Inferior parietal cortex (tissue), 1 donor: Measurements from ENCODE around the gene SYNPO.
A peak's percentile ranks its signal among the peaks of the same experiment; 100 is the strongest.

Experiments
- DNase-seq: peaks from one replicate; pipeline ENCODE4 v3.0.0-alpha.2; 2016; ENCODE audit errors: extremely low spot score

SYNPO gene

DNA sequence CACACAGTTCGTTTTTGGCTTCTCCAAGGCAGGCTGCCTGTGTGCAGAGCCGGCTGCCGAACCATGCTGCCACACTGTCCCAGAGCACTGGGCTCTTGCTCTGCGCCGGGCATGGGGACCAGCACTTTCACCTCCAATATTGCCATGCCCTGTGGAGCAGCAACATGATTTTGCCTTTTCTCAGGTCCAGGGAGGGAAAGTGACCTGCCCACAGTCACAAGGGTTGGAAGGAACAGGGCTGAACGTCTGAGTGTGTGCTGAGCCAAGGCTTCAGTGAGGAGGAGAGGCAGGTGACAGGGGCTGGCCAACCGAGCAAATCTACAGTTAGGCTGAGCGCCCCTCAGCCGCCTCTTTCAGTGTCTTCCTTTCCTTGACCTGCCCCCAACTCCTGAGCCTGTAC, 34.0 kb upstream of the SYNPO start:
- no peak for DNase-seq

- DNase-seq, result no peak
Observed at GRCh38 chr5:150607105-150607504, 33.4 kb upstream of the SYNPO start.

GRCh38 chr5:150607991-150608390, 32.5 kb upstream of the SYNPO start:
- no peak for DNase-seq

GRCh38 chr5:150608991-150609390, 31.5 kb upstream of the SYNPO start:
- DNase-seq, result no peak

DNA sequence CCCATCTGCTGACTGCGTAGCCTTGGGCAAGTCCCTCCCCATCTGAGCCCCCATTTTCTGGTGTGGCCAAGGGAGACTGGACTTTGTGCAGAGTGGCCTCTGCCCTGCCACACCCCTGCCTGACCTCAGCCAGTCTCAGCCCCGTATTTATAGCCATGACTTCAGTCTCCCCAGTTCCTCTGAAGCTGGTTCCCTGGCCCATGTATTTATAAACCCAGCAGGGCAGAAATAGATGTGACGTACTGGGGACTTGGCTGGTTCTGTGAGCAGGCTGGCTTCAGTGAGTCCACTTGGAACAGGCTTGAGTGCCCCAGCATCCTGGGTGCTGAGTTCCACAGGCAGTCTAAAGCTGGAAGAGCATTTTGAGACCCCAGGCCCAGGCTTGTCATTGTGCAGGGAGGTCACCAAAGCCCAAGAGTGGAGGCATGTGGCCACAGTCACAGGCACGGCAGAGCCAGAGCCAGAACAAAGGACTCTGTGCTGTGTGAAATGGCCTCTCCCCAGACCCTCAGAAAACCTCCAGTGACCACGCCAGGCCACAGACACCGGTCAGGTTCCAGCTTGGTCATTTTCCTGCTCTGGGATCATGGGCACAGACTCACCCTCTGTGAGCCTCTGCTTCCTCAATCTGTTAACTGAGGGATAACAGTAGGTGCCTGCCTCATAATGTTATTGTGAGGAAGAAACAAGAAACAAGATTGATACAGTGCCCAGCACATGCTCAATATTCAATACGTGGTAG, 30.4 kb upstream of the SYNPO start:
- no peak for DNase-seq

GRCh38 chr5:150611026-150611425, 29.4 kb upstream of the SYNPO start:
- DNase-seq, result peak; percentile 69

GRCh38 chr5:150612405-150612804, 28.1 kb upstream of the SYNPO start:
- DNase-seq, result no peak

DNA sequence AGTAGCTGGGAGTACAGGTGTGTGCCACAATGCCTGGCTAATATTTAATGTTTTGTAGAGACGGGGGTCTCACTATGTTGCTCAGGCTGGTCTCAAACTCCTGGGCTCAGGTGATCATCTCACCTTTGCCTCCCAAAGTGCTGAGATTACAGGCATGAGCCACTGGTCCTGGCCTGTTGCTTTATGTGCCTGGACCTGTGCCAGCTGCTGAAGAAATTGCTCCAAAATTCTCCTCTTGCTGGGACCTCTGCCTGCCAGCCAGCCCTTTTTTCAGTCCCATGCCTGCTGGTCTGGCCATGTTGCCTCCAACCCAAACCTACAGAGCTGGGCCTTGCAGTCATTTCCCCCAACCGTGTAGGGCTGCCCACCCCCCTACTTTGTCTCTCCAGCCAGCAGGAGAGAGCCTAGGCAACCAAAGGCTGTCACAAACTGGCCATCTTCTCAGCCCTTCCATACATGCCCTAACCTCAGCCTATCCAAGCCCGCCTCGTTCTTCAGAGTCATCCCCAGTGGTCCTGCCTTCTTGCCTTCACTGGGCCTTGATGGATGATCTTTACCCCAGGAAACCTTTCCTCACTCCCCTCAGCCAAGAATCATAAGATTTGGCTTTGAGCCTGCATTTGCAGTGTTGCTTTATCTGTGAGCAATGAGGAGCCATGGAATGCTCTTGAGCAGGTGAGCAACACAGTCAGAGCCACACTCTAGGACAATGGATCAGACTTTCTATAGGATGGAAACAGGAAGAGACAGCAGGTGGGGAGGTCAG, 27.4 kb upstream of the SYNPO start:
- no peak for DNase-seq

DNA sequence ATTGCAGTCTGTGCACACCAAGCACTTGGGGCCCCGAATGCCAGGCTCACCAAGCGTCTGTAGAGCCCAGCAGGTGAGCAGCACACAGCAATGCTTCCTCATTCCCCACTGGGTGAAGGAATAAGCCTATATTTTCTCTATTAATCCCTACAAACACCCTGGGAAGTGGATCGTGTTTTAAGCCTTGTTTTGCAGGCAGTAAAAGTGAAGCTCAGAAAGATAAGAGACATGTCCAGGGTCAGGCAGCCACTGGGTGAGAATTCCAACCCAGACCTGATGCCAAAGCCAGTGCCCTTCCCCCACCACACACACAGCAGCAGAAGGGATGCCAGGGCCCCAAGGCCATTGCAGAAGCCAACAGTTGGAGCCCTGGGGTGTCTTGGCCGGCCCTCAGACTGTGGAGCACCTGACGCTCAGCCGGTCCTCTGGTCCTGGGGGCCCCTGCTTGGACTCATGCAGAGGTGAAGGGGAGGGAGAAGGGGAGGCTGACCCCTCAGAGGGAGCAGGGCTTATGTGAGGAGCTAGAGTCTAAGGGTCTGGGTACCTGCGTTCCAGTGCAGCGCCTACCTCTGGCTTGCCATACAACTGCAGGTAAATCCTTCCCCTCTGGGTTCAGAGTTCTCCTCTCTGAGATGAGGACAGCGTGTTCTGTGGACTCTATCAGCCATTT, 26.3 kb upstream of the SYNPO start:
- no peak for DNase-seq

GRCh38 chr5:150614661-150615060, 25.8 kb upstream of the SYNPO start:
- no peak for DNase-seq

- no peak for DNase-seq
Observed at GRCh38 chr5:150615141-150615699, 25.2 kb upstream of the SYNPO start.

- no peak for DNase-seq
Observed at GRCh38 chr5:150616024-150616470, 24.4 kb upstream of the SYNPO start.

DNA sequence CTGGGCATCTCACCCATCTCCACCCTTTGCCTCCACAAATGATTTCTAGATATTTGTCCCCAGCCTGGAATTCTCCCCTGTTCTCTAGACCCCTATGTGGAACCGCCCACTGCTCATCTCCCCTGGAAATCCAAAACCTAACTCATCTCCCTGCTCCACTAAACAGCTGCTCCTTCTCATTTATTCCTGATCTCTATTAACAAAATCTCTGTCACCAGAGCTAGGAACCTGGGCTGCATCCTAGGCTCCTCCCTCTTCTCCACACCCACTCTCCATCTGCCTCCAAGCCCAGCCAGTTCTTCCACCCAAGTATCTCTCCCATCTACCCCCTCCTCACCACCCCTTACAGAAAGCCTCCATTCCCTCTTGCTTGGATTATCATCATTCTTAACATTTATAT, 24.0 kb upstream of the SYNPO start:
- DNase-seq, result no peak

DNA sequence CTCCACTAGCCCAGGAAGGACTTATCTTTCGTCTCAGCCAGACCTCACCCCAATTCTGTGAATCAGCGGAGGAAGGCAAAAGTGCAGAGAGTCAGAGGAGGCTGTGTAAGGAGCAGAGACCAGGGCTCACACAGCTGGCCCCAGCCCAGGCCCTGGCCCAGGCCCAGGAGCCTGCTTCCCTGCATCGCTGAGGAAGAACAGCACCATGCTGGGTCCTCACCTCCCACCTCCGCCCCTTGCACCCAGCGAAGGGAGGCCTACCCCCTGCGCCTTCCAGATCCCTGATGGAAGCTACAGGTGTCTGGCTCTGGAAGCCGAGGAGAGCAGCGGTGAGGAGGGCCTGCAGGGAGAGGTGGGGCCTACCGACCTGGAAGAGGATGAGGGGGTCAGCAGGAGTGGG, 22.3 kb upstream of the SYNPO start:
- no peak for DNase-seq

- no peak for DNase-seq
Observed at GRCh38 chr5:150618588-150619281, 21.7 kb upstream of the SYNPO start.

DNA sequence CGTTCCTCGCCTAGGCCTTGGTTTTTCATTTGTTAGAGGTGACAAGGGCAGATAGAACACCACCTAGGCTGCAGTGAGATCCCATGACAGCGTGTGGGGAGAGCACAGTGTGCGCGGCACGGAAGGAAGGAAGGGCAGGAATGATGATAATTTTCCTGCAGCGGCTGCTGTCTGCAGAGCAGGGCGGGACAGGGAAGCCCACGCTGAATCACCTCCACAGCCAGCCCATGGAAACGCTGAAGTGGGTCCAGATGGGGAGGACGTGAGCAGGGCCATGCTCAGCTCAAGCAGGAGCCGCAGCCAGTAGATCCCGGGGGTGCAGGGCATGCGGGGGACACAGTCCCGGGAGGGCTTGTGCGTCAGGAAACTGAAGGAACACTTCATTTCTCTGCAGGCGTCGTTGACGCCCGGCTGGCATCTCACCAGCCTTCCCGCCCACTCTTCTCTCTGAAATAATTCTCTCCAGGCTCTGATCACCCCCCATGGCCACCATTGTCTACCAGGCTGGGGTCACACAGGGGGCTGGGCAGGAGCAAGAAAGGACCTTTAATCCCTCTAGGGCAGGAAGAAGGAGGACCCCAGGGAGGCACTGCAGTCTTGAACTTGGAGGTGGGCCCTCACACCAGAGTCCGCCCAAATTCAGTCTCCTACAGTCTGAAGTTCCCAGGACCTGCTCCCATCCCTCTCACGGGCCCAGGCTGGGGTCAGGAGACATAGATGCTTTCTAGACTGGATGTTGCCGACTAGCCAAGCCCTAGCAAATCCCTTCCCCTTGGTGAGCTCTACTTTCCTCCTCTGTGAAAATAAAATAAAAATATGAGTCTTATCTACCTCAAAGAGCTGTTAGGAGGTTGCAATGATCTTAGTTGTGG, 20.9 kb upstream of the SYNPO start:
- DNase-seq, result no peak

- no peak for DNase-seq
Observed at GRCh38 chr5:150621301-150621700, 19.2 kb upstream of the SYNPO start.

- no peak for DNase-seq
Observed at GRCh38 chr5:150622157-150622556, 18.3 kb upstream of the SYNPO start.

DNA sequence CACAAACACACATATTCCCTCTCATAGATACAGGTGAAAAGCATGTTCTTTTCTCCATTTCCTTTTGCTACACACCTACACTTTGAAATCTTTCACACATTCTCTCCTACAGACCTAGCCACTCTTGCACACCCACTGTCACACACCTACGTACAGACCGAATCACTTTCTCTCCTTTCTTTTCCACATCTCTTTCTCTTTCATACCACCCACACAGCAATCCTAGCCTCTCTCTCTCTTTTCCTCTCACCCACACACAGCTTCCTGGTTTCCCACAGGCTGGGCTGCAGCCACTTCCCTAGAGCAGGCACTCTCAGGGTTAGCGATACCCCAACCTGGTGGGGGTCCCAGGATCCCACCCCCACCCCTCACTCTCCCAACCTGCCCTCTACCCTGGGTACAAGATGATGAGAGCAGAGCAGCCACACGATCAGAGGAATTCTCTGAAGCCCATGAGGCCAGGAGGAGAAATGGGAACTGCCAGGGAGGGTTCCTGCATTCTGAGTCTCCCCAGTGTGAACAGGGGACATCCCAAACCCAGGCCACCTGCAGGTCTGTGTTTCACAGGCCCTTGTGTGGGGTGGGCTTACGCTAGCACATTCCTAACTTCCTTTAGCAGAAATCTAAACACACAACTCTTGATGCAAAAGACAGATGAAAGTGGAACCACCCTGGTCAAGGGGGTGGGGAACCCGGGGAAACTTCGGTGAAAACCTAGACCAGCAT, 17.1 kb upstream of the SYNPO start:
- DNase-seq, result no peak

GRCh38 chr5:150623878-150624216, 16.6 kb upstream of the SYNPO start:
- no peak for DNase-seq
